Measurements from ENCODE around the gene RARG.

DNA sequence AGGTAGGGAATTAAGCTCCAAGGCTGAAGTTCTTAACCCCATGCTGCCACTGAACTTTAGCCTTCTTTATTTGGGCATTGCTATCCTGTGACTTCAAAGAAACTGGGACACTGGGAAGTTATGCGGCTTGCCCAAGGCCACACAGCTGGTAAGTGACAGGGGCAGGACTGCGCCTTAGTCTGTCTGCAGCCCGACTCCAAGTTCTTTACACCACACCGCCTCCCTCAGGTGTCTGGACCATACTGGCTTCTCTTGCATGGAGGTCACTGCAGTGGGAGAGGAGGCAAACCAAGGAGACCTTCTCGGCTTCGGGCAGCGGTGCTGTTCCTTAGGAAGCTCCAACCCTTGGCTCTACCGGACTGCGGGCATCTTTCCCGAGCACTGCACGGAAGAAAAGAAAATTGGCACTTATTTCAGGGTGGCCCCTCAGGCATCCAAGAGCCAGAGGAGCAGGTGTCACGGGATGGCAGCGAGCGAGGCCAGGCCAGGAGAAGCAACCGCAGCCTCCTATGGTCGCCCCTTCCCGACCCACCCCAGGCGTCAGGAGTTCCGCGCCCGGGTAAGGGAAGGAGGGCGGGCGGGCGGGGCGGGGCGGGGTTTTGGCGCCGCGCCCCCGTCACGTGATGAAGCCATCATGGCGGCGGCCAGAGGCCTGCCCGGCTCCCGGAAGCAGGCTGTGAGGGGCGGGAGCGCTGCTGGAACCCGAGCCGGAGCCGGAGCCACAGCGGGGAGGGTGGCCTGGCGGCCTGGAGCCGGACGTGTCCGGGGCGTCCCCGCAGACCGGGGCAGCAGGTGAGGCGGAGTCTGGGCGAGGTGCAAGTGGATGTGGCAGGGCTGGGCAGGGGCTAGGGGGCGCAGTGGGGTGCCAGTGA lies 19.7 kb upstream of the RARG start:
- TF ChIP-seq GABPA (IDR thresholded peaks at IDR 0.05; ENCODE audit: low read depth), result no peak
- peak; percentile 15 for TF ChIP-seq CTCF (IDR thresholded peaks at IDR 0.05; ENCODE audit: insufficient read depth, low read length)
